Measurements from ENCODE around the gene COL4A5. TPM values are rescaled to one million over a fixed set of nuclear protein-coding genes. Genes with fewer than 3 reads are reported as not detected.

The COL4A5 gene
- total RNA-seq, 1 donor from 2014 or later: 18.7 TPM

DNA sequence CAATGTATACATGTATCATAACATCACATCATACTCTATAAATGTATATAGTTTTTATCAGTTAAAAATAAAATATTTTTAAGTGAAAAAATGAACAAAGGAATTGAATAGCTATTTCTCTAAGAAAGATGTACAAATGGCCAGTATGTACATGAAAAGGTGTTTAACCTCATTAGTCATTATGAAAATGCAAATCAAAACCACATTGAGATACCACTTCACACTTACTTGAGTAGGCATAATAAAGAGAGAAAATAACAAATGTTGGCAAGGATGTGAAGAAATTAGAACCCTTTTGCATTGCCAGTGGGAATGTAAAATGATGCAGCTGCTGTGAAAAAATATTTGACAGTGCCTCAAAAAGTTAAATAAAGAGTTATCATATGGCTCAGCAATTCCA, 201.2 kb downstream of the COL4A5 start:
- no peak for DNase-seq (ENCODE audit: low read depth in 2 of 2)

DNA sequence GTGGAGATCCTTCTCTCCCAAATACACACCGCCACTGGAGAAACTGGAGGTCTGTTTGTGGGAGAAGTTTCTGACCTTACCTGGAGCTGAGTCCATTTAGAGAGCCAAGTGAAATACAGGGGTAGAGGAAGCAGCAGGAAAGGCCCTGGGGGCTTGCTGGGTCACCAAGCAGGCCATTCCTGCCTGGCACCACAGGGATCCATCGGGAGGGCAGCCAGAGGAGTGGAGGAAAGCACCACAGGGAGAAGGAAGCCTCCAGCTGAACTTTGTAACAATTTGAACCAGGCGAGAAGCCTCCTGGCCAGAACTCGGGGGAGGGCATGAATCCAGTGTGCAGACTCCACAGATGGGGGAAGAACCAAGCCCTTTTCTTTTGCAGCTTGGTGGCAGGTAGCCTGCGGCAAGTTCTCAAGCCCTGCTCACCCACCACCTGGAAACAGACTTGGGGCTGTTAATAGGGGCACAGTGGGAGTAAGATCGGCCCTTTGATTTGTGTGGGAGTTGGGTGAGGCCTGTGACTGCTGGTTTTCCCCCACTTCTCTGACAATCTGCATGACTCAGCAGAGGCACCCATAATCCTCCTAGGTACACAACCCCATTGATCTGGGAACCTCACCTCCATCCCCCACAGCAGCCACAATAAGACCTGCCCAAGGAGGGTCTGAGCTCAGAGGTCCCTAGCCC, 202.1 kb downstream of the COL4A5 start:
- no peak for DNase-seq (ENCODE audit: low read depth in 2 of 2)

DNA sequence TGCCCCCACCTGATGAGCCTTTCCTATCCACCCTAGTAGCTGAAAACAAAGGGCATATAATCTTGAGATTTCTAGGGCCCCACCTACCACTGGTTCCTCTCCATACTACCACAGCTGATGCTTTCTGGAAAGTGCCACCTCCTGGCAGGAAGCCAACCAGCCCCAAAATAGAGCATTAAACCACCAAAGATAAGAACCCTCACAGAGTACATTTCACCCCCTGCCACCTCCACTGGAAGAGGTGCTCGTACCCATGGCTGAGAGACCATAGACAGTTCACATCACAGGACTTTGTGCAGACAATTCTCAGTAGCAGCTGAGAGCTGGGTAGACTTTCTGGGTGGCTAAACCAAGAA, 202.6 kb downstream of the COL4A5 start:
- no peak for DNase-seq (ENCODE audit: low read depth in 2 of 2)

DNA sequence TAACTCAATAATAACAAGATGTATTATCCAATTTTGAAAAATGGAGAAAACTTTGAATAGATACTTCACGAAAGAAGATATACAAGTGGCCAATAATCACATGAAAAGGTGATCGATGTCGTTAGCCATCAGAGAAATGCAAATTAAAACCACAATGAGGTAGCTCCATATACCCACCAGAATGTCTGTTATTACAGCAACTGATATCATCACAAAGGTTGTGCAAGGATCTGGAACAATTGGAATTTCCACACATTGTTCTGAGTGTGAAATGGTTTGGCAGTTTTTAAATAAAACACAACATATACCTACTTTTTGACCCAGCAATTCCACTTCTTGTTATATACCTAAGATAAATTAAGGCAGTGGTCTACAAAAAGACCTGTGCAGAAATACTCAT, 225.1 kb downstream of the COL4A5 start:
- DNase-seq (ENCODE audit: low read depth in 2 of 2): peak in 1 of 2 donors; percentile 63

DNA sequence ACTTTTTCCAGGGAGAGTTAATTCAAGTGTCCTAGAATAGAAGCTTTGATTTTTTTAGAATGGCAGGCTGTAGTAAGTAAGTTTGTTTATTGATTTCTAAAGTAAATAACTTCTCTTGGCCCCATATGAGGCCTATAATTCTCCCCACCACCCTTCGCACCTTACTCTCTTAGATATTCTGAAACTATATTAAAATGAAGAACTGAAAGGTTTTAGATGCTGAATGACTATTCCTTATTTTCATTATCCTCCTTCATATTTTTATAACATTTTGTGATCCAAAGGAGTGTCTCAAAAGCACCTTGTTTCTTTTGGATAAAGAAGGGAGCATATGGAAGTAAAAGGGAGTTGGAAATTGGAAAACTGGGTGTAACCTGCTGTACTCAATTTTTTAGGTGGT, 226.5 kb downstream of the COL4A5 start:
- DNase-seq (ENCODE audit: low read depth in 2 of 2): no peak

DNA sequence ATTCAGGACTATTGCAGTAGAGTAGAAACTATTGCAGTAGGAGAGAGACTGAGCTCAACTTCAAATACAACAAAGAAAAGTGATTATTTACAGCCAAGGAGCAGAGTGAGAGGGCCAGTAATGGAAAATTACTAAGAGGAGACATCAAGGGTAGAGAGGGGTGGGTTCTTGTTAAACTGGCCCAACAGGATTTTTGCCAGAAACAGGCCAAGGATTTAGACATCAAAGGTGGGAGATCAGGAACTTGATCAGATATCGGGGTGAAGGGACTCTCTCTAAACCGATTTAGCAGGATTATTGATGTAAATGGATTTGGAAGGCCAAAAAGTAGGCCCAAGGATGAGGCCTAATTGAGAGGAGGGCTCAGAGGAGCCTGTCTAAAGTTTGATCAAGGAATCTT, 231.9 kb downstream of the COL4A5 start:
- DNase-seq (ENCODE audit: low read depth in 2 of 2): no peak

DNA sequence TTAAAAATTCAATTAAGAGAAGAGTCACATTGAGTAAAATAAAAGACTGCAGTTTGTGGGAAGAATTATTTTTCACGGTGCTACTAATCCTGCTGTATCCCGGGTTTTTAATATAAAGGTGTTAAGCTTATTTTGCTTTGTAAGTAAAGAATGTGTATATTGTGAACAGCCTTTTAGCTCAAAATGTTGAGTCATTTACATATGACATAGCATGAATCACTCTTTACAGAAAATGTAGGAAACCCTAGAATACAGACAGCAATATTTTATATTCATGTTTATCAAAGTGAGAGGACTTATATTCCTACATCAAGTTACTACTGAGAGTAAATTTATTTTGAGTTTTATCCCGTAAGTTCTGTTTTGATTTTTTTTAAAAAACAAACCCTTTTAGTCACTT, 257.1 kb downstream of the COL4A5 start:
- DNase-seq (ENCODE audit: low read depth in 2 of 2): peak in 1 of 2 donors; percentile 3

DNA sequence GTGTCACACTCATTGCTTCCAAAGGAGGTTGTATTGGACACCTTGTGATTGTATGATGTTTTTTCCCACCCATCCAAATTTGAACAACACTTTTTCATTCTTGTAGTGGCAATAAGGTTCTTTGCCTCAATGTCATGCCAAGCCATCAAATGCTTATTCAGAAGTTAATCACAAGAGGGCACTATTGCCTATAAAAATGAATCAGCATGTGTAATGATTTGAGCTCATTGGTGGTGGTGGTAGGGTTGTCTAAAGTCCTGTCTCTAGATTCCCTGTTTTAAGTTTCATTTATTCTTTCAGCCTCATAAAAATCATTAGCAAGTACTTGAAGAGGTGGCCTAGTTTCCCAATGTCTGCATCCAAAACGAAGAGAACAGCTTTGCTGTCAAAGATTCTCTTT, 259.7 kb downstream of the COL4A5 start:
- peak; percentile 39 to 59 for DNase-seq (ENCODE audit: low read depth in 2 of 2)

DNA sequence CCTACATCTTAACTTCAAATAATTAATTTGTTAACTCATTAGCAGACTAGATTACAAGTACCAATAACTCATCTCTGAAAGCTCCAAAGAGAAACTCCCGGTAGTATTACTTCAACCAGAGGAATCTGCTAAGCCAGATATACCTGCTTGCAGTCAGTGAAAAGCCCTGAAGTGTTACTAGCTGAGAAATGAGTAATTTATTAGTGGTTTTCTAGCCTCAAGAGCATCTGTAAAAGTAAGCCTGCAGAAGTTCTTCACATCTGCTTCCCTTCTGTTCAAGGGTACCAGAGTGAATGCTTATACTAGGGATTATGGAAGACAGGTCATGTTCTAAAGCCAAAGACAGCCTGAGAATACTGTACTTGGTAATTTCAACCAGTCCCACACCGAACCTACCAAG, 262.0 kb downstream of the COL4A5 start:
- no peak for DNase-seq (ENCODE audit: low read depth in 2 of 2)

DNA sequence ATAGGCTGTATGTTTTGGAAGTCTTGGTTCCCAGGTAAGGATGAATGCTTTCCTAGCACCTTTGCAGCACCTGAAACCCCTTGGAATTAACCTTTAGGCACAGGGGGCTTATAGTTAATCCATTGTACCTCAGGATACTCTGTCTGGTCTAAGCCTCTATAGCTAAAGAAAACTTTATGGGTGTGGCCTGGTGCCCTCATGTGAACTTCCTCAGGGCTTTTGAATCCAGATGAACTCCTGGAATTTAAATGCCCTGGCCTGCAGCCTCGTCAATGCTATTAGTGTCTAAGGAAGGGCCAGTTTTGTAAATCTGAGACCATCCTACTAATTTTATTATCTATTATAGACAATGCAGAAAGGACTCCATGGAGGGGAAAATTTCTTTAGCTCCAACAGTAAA, 262.9 kb downstream of the COL4A5 start:
- no peak for DNase-seq (ENCODE audit: low read depth in 2 of 2)

DNA sequence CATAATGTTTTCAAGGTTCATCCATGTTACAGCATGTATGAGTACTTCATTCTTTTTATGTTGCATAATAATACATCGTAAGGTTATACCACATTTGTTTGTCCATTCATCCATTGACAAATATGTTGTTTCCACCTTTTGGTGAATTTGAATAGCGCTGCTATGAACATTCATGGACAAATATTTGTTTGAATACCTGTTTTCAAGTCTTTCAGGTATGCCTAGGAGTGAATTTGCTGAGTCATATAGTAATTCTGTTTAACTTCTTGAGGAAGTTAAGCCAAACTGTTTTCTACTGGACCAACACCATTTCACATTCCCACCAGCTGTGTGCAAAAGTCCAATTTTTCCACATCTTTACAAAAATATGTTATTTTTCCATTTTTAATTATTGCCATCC, 265.2 kb downstream of the COL4A5 start:
- DNase-seq (ENCODE audit: low read depth in 2 of 2): no peak

DNA sequence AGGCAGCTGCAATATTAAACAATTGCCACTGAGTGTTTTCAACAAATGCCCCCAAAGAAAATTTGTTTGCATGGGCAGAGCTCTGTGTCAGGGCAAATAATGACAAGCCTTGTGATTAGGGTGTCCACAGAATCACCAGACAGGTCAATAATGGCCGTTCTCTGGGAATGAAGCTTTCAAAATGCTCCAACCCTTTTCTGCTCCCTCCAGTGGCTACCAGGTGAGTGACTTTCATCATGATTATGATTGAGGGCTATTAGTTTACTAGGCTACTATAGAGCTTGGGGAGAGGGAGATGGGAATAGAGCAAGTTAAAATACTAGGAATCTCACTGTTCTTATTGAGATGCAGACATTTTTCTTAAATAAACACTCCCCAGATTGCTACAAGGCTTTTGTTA, 273.2 kb downstream of the COL4A5 start:
- no peak for DNase-seq (ENCODE audit: low read depth in 2 of 2)

DNA sequence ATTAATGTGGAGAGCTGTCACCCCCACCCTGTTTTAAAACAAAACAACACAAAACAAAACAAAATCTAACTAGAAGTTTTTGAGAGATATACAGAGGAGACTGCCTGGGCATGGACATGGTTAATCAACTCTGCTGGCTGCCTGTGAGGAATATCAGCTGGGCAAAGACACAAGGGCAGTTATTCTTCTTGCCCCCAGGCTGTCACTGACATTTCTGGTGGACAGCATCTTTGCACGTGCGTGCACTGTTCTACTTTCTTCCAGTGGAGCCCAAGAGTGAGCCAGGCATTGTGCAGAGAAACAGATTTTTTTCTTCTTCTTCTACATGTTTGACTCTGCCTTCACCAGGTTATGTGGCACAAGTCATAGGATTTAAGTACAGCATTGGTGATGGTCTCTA, 282.9 kb downstream of the COL4A5 start:
- DNase-seq (ENCODE audit: low read depth in 2 of 2): no peak

DNA sequence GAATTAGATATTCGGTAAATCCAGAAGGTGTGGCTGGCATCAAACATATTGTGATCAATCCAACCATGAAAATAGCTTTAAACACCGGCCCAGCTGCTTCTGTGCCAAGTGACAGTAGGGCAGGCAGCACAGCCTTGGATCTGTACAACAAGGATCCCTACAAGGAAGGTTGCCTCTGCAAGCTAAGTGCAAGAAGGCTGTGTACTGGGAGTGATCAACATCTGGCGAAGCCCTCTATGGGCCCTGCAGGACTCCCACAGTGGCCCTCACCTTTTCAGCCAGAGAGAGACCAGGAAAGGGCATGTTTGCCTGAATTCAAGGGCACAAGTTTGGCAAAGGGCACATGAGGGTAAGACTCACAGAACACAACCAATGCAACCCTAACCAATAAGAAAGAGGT, 287.1 kb downstream of the COL4A5 start:
- no peak for DNase-seq (ENCODE audit: low read depth in 2 of 2)

DNA sequence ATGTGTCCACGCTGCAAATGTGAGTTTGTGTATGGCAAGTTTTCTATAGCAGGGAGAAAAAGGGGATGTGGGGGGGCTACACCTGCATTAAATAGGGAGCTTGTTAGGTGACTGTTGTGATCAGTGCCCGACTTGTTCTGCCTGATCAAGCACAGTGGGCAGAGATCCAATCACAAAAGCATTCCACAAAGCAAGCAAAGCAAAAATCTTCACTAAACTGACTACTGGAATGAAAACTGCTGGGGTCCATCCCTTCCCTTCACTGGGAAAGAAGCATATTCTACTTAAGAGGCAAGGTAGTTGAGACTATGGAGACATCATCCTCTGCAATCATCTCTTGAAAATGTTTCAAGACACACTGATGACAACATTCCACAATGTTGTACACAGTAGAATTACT, 291.5 kb downstream of the COL4A5 start:
- no peak for DNase-seq (ENCODE audit: low read depth in 2 of 2)

DNA sequence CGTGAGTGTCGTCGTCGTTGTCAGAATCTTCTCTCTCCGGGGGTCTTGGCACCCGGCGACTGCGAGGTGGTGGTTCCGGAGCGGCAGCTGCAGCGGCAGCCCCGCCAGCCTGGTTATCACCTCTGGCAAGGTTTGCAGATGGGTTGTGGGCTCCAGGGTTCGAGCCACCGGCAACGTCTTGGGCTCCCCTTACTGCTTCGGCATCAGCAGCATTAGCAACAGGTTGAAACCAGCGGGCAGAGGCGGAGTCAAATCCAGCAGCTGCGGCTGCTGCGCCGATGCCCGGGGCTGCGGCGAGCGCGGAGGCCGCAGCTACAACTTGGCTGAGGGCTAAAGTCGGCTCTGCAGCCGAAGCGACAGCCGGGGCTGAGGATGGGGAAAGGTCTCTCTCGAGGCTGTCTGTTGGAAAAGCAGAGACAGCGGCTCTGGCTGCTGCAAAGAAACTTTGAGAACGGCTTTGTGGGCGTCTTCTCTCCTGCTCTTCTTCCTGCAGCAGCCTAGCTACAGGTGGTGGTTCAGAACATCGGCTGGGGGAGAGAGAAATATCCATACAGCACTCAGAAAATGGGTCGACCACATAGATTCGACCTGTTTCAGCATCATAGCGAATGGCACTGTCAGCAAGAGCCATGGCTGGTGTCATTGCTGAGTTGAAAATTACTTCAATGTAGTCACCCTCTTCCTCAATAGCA, 293.1 kb downstream of the COL4A5 start:
- no peak for DNase-seq (ENCODE audit: low read depth in 2 of 2)

DNA sequence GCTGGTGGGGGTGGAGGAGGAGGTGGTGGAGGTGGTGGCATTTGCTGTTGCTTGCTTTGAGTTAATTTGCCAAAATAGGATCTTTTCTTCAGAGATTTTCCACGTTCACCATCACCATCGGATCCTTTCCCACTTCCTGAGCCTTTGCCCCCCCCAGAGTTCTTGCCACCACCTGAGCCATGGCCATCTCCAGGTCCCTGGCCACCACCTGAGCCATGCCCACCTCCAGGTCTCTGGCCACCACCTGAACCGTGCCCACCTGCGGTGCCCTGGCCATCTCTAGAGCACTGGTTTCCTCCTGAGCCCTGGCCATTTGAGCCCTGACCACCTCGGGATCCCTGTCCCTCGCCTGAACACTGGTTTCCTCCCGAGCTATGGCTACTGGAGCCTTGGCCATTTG, 294.8 kb downstream of the COL4A5 start:
- no peak for DNase-seq (ENCODE audit: low read depth in 2 of 2)

DNA sequence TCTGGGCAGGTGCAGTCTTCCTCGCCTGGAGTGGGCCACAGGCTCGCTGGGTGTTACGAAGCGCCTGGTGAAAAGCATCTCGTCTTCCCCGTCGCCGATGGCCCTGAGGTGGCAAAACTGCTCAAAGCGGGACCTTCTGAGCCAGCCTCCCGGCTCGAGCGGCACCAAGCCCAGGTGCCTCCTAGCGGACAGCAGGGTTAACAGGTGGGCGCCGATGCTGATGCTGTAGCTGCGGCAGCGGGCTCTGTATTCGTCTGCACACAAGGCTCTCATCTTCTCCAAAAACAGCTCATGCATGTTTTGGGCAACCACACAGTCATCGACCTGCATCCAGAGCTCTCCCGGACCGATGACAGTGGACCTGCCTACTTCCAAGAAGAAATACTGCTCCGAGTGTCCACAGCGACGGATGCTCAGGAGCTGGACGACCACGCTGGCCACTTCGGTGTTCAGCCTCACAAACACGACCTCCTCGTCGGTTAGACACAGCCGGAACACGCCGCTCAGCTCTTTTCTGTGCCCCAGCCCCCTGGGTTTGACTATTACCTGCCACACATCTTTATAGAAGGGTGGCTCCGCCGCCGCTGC, 295.5 kb downstream of the COL4A5 start:
- DNase-seq (ENCODE audit: low read depth in 2 of 2): peak in 1 of 2 donors; percentile 17

DNA sequence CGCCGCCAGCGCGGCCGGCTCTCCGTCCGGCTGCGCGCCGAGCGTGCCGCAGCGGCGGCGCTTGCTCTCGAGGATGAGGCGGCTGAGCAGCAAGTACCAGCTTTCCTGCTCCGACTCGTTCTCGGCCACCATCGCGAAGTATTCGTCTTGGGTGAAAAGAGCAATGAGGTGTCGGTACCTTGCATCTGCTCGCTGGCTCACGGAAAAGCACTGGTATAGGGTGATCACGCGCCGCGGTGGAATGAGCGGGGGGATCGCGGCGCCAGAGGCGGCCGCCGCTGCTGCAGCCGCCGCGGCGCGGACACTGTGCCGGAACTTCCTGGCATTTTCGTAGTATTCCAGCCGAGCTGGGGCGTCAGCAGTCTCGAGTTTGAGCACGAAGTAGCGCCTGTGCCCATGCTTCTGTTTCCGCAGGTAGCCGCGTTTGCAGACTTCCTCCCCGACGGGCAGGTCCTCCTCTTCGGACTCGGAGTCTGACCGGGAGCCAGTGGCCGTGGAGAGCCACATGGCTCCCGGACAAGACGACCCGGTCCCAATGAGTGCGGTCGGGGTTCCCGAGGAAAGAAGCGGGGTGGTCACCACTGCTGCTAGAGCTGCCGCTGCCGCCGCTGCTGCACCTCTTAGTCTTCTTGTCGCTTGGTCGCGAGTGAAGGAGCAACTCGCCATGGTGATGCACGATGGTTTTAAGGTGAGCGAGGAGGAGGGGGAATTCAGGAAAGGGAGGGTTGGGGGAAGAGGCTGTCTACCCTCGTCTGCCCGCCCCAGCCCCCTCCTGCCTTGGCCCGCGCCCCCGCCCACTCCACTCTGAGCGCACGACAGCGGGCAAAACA, 296.3 kb downstream of the COL4A5 start:
- peak; percentile 11 to 20 for DNase-seq (ENCODE audit: low read depth in 2 of 2)

DNA sequence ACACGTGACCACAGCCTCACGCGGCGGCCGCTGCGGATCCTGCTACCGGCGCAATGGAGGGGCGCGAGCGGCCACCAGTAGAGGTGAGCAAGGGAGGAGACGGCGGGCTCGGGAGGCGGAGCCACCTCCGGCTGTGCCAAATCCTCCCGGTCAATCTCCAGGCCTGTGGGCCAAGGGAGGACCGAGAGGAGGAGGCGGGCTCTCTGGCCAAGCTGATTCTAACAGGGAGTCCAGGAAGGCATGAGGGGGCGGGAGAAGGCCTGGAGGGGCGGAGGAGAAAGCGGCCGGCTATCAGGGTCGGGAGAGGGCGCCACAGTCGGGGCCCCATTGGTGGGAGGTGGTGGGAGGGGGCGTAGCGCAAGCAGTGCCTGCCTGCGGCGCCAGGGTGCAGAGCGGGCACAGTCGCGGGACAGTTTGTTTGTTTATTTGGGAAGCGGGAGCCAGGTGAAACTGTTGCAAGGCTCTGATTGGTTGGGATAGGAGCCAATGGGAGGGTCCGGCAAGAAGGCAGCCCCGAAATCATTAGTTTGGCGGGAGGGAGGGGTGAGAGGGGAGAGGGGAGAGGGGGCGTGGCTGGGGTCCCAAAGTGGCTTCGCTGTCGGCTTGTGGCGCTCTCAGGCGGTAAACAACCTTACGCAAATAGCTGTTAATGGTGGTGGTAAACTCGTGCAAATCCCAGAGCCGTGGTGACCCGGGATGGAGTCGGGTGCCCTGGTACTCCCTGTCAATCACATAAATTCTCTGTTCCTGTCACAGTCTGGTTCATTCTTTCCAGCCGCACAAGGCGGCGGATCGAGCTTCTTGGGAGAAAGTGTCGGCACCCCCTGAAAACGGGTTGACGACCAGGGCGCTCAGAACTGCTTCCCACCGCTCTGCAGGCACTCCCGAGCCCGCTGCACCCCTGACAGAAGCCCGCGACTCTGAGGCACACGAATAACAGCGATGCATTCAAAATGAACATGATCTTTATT, 297.2 kb downstream of the COL4A5 start, which contains the start of gene IRS4:
Gene IRS4 (minus strand): TSS at position 55 of the 971 bp plus-strand sequence.
- peak; percentile 2 to 25 for DNase-seq (ENCODE audit: low read depth in 2 of 2)

DNA sequence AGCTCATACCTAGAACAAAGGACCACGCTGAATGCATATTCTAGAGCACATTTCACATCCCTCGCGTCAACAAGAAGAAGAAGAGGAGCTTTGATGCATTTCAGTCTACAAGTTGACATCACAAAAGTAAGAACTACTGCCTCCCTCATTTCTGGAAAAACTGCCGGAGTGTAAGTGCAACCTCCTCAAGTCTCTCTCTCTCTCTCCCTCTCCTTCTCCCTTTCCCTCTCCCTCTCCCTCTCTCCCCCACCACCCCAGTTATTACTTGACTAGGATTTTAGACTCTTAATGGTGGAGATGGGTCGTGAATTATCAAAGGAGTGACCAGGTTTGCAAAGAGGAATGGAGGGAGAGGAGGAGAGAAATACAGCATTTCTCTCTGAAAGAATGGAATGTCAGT, 298.1 kb downstream of the COL4A5 start:
- no peak for DNase-seq (ENCODE audit: low read depth in 2 of 2)
